ENCODE measurements around the gene EYS. TPM values are rescaled to one million over a fixed set of nuclear protein-coding genes. Genes with fewer than 3 reads are reported as not detected.
A peak's percentile ranks its signal among the peaks of the same experiment; 100 is the strongest.

Gene EYS
- total and polyA plus RNA-seq, 2 of the 13 experiments (the other 11 are each of a cell fraction or from before 2014, with no cell fraction given): 0.04 to 0.07 TPM

DNA sequence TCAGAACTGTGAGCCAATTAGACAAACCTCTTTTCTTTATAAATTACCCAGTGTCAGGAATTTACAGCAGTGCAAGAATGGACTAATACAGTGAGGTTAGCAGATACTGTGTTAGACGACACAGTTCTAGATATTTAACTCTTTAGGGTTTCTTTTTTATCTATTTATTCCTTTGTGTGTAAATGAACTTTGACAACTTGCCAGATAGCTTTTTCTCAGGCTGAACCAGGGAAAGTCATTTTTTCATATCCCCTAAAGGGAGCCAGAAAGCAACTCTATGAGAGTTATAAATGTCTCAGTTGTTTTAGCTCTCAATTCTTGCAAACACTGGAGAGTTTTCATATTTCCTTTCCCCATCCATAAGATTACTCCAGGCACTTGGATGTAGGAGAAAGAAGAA lies 1794.1 kb downstream of the EYS start (continued):
- no peak for TF ChIP-seq ATF6 (CRISPR knock-in tag; conservative IDR thresholded peaks at IDR 0.05)
- TF ChIP-seq, protein P1, sequence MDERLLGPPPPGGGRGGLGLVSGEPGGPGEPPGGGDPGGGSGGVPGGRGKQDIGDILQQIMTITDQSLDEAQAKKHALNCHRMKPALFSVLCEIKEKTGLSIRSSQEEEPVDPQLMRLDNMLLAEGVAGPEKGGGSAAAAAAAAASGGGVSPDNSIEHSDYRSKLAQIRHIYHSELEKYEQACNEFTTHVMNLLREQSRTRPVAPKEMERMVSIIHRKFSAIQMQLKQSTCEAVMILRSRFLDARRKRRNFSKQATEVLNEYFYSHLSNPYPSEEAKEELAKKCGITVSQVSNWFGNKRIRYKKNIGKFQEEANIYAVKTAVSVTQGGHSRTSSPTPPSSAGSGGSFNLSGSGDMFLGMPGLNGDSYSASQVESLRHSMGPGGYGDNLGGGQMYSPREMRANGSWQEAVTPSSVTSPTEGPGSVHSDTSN (CRISPR knock-in tag; IDR thresholded peaks at IDR 0.05): no peak

GRCh38 chr6:63910863-63911551 lies 1796.0 kb downstream of the EYS start:
- H3K4me3 ChIP-seq (replicated peaks in 1 of 3; ENCODE audit: insufficient read depth in 1 of 3, low read depth in 2 of 3, low read length in 3 of 3): no peak overlapping the region
- DNase-seq (ENCODE audit: low spot score): no peak
- H2AFZ ChIP-seq (ENCODE audit: low read length): no peak overlapping the region
- H4K20me1 ChIP-seq (ENCODE audit: insufficient read depth, low read length): no peaks in the 10 kb centered on the region
- BruUV-seq (replicated peaks): no TSS peak
- no peaks in the 10 kb centered on the region for H3K9me3 ChIP-seq (ENCODE audit: low read length)
- H3K4me2 ChIP-seq (ENCODE audit: low read depth, low read length): no peak overlapping the region
- TF ChIP-seq ZNF570 (CRISPR knock-in tag; IDR thresholded peaks at IDR 0.05; ENCODE audit: borderline replicate concordance): no peak
- TF ChIP-seq MAFK (conservative IDR thresholded peaks at IDR 0.05 in 1 of 2, IDR thresholded peaks at IDR 0.05 in 1 of 2; ENCODE audit: low read length in 2 of 2): peak; percentile 62 to 83
- peak; percentile 73 for TF ChIP-seq MAFF (IDR thresholded peaks at IDR 0.05; ENCODE audit: low read depth, low read length)
- no peaks in the 10 kb centered on the region for H3K36me3 ChIP-seq (replicated peaks in 1 of 2; ENCODE audit: control insufficient read depth in 1 of 2, insufficient read depth in 2 of 2, low read length in 2 of 2)
- H3K4me1 ChIP-seq (ENCODE audit: insufficient read depth, low read length): no peaks in the 10 kb centered on the region
- FAIRE-seq: no peak
- no peaks in the 10 kb centered on the region for H3K79me2 ChIP-seq (ENCODE audit: insufficient read depth, low read length)
- no peak overlapping the region for H3K9ac ChIP-seq (ENCODE audit: insufficient read depth, low read depth, low read length)
- no peak for ATAC-seq
- 24% methylated on average over 2 of the region's 2 CpGs for WGBS (ENCODE audit: low lambda C conversion rate)
- ChIA-PET POLR2A (no interaction called here), CTCF (ENCODE audit: low intra/inter-chr PET ratio, low total read pairs) (no interaction called here)
- H3K27me3 ChIP-seq (ENCODE audit: control insufficient read depth in 1 of 2, insufficient read depth in 2 of 2, low read length in 2 of 2): no peaks in the 10 kb centered on the region
- in situ Hi-C loops (cut with HindIII; ENCODE audit: extremely low pct_ligation_motif_present, low pct_unique_long_range_greater_than_20kb): no loop called here
- intact Hi-C loops (cut with micrococcal nuclease; ENCODE audit: unreplicated experiment): no loop called here
- no peak overlapping the region for H3K27ac ChIP-seq (ENCODE audit: extremely low read length, insufficient read depth, low read length)

Measured in HepG2 (cell line).